ENCODE measurements around the gene PTPRK.
"Not testable (repeated sequence)": the region's sequence is repeated elsewhere in the genome, so short reads cannot be mapped to it uniquely, and the experiment has no call there.

PTPRK gene

DNA sequence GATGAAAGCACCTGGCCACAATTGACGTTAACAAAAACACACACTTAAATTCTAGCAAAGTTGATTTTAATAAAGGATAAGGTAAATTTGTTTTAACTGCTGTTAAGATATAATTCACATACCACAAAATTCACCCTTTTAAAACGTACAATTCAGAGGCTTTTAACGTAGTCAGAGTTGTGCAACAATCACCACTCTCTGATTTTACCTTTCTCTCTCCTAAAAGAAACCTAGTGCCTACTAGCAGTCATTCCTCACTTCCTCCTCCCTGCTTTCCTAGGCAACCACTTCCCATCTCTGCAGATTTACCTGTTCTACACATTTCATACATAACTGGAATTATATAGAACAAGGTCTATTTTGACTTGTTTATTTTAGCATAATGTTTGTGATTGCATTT lies 58.9 kb downstream of the PTPRK start:
- no peak overlapping the region for H3K27ac Mint-ChIP-seq
- H3K4me3 Mint-ChIP-seq: no peak overlapping the region
- H3K27me3 Mint-ChIP-seq: no peaks in the 10 kb centered on the region
- H3K9me3 Mint-ChIP-seq (ENCODE audit: low read depth): no peaks in the 10 kb centered on the region
- no peaks in the 10 kb centered on the region for H3K36me3 Mint-ChIP-seq
- H3K4me1 Mint-ChIP-seq (ENCODE audit: low read depth): no peaks in the 10 kb centered on the region

GRCh38 chr6:128456510-128457230 lies 63.7 kb downstream of the PTPRK start:
- H3K27ac Mint-ChIP-seq: no peak overlapping the region
- no peaks in the 10 kb centered on the region for H3K4me1 Mint-ChIP-seq (ENCODE audit: low read depth)
- H3K36me3 Mint-ChIP-seq: no peaks in the 10 kb centered on the region
- no peak overlapping the region for H3K4me3 Mint-ChIP-seq
- no peaks in the 10 kb centered on the region for H3K27me3 Mint-ChIP-seq
- no peaks in the 10 kb centered on the region for H3K9me3 Mint-ChIP-seq (ENCODE audit: low read depth)

GRCh38 chr6:128455959-128456358 lies 64.4 kb downstream of the PTPRK start:
- no peaks in the 10 kb centered on the region for H3K9me3 Mint-ChIP-seq (ENCODE audit: low read depth)
- no peak overlapping the region for H3K4me3 Mint-ChIP-seq
- no peak overlapping the region for H3K27ac Mint-ChIP-seq
- no peaks in the 10 kb centered on the region for H3K27me3 Mint-ChIP-seq
- H3K4me1 Mint-ChIP-seq (ENCODE audit: low read depth): no peaks in the 10 kb centered on the region
- no peaks in the 10 kb centered on the region for H3K36me3 Mint-ChIP-seq

DNA sequence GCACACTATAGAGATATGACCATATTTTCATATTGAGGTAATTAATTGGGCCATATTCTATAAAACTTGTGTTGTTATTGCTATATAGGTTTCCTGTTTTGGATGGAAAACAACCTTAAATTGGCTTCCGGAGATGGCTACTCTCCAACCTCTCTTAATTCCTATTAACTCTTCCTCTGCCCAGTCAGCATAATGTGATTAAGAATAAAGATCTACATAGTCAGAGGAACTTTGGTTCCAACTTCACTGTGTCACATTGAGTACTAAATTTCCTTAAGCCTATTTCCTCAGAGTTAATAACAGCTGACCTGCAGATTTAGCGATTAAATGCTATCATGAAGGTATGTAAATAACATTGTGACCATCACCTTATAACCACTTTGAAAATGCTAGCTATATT lies 67.7 kb downstream of the PTPRK start:
- no peaks in the 10 kb centered on the region for H3K27me3 Mint-ChIP-seq
- H3K4me3 Mint-ChIP-seq: no peak overlapping the region
- H3K27ac Mint-ChIP-seq: no peak overlapping the region
- H3K9me3 Mint-ChIP-seq (ENCODE audit: low read depth): no peaks in the 10 kb centered on the region
- H3K36me3 Mint-ChIP-seq: no peaks in the 10 kb centered on the region
- H3K4me1 Mint-ChIP-seq (ENCODE audit: low read depth): no peaks in the 10 kb centered on the region

GRCh38 chr6:128446497-128446896 lies 73.9 kb downstream of the PTPRK start:
- H3K9me3 Mint-ChIP-seq (ENCODE audit: low read depth): no peaks in the 10 kb centered on the region
- no peaks in the 10 kb centered on the region for H3K27me3 Mint-ChIP-seq
- no peak overlapping the region for H3K27ac Mint-ChIP-seq
- H3K4me3 Mint-ChIP-seq: no peak overlapping the region
- H3K4me1 Mint-ChIP-seq (ENCODE audit: low read depth): no peaks in the 10 kb centered on the region
- H3K36me3 Mint-ChIP-seq: no peaks in the 10 kb centered on the region

GRCh38 chr6:128443553-128443952 lies 76.8 kb downstream of the PTPRK start:
- no peak overlapping the region for H3K27ac Mint-ChIP-seq
- no peaks in the 10 kb centered on the region for H3K4me1 Mint-ChIP-seq (ENCODE audit: low read depth)
- no peaks in the 10 kb centered on the region for H3K27me3 Mint-ChIP-seq
- no peak overlapping the region for H3K4me3 Mint-ChIP-seq
- H3K36me3 Mint-ChIP-seq: no peaks in the 10 kb centered on the region
- H3K9me3 Mint-ChIP-seq (ENCODE audit: low read depth): no peaks in the 10 kb centered on the region

DNA sequence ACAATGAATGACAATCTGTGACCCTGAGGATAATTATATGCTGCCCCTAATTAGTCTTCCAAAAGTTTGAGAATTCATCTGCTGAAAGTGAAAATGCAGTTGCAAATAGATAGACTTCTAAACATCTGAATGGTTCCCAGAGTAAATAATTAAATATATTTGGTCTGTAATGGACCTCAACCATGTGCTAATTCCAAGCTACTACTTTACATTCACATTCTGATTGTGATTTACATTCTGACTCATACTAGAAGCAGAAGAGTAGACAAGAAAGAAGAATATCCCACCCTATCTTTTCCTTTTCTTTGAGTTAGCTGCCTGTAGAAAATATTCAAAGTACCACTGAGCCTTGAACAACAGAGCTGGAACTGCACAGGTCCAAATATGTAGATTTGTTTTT lies 80.8 kb downstream of the PTPRK start:
- no peaks in the 10 kb centered on the region for H3K36me3 Mint-ChIP-seq
- no peak overlapping the region for H3K27ac Mint-ChIP-seq
- H3K27me3 Mint-ChIP-seq: no peaks in the 10 kb centered on the region
- H3K4me3 Mint-ChIP-seq: no peak overlapping the region
- H3K9me3 Mint-ChIP-seq (ENCODE audit: low read depth): no peaks in the 10 kb centered on the region
- H3K4me1 Mint-ChIP-seq (ENCODE audit: low read depth): no peaks in the 10 kb centered on the region

DNA sequence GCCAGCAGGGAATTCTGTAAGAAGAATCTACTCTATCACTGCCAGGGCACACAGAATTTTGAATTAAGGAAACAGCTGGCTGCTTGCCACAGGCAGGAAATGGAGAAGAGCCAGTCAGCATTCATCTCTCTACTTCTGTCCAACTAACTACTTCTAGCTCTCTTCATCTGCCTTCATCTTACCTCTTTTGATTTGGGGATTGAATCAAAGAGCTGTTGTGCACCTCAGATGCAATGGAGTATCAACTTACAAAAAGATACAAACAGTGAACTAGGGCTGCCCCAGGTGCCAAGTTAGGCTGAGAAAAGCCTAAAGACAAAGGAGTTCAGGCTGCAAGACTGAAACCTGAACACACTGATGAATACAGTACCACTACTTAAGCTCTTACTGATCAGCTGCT lies 82.0 kb downstream of the PTPRK start:
- H3K4me3 Mint-ChIP-seq: no peak overlapping the region
- H3K9me3 Mint-ChIP-seq (ENCODE audit: low read depth): peaks cover 4% of the 10 kb centered on the region
- peaks cover 2% of the 10 kb centered on the region for H3K36me3 Mint-ChIP-seq

GRCh38 chr6:128437685-128438084 lies 82.7 kb downstream of the PTPRK start:
- Mint-ChIP-seq H3K9me3 (ENCODE audit: low read depth) (peaks cover 4% of the 10 kb centered on the region), H3K27me3 (no peaks in the 10 kb centered on the region), H3K4me1 (ENCODE audit: low read depth) (no peaks in the 10 kb centered on the region), H3K27ac (no peak overlapping the region), H3K36me3 (peaks cover 2% of the 10 kb centered on the region), H3K4me3 (no peak overlapping the region)

More for the DNA sequence above, 82.0 kb downstream of the PTPRK start:
- H3K27ac Mint-ChIP-seq: no peak overlapping the region
- H3K27me3 Mint-ChIP-seq: no peaks in the 10 kb centered on the region
- no peaks in the 10 kb centered on the region for H3K4me1 Mint-ChIP-seq (ENCODE audit: low read depth)

DNA sequence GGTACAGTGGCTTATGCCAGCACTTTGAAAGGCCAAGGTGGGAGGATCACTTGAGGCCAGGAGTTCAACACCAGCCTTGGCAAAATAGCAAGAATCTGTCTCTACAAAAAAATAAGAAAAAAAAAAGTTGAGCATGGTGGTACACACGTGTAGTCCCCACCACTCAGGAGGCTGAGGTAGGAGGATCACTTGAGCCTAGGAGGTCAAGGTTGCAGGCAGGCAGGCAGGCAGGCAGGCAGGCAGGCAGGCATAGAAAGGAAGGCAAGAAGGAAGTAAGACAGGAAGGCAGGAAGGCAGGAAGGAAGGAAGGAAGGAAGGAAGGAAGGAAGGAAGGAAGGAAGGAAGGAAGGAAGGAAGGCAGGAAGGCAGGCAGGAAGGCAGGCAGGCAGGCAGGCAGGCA lies 85.6 kb downstream of the PTPRK start:
- H3K36me3 Mint-ChIP-seq; H3K27me3 Mint-ChIP-seq; H3K27ac Mint-ChIP-seq; H3K9me3 Mint-ChIP-seq (ENCODE audit: low read depth); H3K4me1 Mint-ChIP-seq (ENCODE audit: low read depth); H3K4me3 Mint-ChIP-seq: not testable (repeated sequence)

DNA sequence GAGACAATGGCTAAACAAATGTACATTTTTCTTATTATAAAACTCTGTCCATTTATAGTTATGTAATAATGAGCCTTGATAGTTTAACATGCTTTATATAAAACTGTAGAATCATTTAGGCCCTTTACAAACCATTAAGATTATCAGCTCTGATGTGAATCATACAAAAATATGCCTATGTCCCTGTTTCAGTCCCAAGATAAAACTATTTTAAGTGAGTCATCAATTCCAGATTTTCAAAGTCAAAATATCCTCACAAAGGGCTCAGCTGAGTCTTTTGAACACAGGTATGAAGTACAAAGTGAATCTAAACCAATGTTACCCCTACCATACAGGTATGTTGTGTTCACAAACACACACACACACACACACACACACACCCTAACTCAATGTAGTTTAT lies 88.0 kb downstream of the PTPRK start:
- peaks cover 8% of the 10 kb centered on the region for H3K9me3 Mint-ChIP-seq (ENCODE audit: low read depth)
- no peaks in the 10 kb centered on the region for H3K27me3 Mint-ChIP-seq
- H3K4me3 Mint-ChIP-seq: no peak overlapping the region
- H3K36me3 Mint-ChIP-seq: peaks cover 4% of the 10 kb centered on the region
- no peak overlapping the region for H3K27ac Mint-ChIP-seq
- peaks cover 3% of the 10 kb centered on the region for H3K4me1 Mint-ChIP-seq (ENCODE audit: low read depth)

DNA sequence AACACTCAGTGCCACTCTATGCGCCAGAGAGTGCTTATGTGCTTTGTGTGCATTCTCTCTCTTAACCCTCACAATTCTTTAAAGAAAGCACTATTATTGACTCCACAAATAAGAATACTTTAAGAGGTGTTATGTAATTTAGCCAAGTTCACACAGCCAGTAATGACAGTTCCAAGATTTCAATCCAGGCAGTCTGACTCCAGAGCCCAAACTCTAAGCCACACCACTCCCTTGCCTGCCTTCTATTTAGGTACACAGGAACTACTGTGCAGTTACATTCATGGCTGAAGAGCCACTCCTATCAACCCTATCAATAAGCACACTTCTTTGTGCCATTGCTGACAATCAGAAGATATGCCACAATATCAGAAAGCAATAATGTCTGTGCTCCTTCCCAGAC lies 93.3 kb downstream of the PTPRK start:
- no peaks in the 10 kb centered on the region for H3K27me3 Mint-ChIP-seq
- H3K4me1 Mint-ChIP-seq (ENCODE audit: low read depth): peaks cover 3% of the 10 kb centered on the region
- H3K4me3 Mint-ChIP-seq: no peak overlapping the region

DNA sequence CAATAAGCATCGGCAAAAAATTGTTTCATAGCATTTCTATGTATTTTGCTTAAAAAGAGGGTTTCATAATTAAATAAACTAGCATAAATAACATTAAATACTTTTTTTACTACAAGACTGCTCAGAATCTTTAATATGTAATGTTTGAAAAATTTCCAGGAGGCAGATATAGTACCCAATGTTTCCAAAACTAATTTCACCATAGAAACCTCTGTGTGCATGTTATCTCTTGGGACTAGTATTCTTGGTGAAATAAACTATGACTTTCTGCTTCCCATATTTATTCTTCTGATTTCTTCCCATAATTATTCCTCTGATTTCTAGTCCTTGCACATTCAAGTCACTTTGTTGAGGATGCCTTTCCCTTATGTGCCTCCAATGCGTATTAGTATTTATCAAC lies 94.5 kb downstream of the PTPRK start:
- Mint-ChIP-seq H3K27me3 (no peaks in the 10 kb centered on the region), H3K9me3 (ENCODE audit: low read depth) (no peaks in the 10 kb centered on the region), H3K4me3 (no peak overlapping the region), H3K36me3 (peaks cover 2% of the 10 kb centered on the region), H3K4me1 (ENCODE audit: low read depth) (no peaks in the 10 kb centered on the region), H3K27ac (no peak overlapping the region)

More for the DNA sequence above, 93.3 kb downstream of the PTPRK start:
- H3K9me3 Mint-ChIP-seq (ENCODE audit: low read depth): peaks cover 4% of the 10 kb centered on the region
- peaks cover 2% of the 10 kb centered on the region for H3K36me3 Mint-ChIP-seq
- H3K27ac Mint-ChIP-seq: no peak overlapping the region

GRCh38 chr6:128422871-128423270 lies 97.5 kb downstream of the PTPRK start:
- Mint-ChIP-seq H3K27me3 (no peaks in the 10 kb centered on the region), H3K36me3 (peaks cover 7% of the 10 kb centered on the region), H3K27ac (no peak overlapping the region), H3K9me3 (ENCODE audit: low read depth) (peaks cover 12% of the 10 kb centered on the region), H3K4me3 (no peak overlapping the region), H3K4me1 (ENCODE audit: low read depth) (no peaks in the 10 kb centered on the region)

DNA sequence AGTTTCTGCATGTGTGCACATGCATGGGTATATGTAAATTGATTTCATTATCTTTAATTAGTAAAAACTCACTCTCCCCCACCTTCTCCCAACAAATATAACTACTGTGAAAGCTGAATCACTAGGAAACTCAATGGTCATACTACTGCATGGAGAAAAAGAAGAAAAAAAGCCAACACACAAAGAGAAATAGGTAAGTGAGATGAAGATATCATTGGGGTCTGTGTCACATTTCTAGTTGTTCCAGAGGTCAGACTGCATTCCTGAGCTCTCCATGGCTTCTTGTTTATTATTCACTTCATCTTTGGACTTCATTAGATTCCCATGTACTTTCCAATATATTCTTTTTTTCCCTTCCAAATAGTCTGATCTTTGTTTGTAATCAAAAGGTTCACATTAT lies 98.2 kb downstream of the PTPRK start:
- Mint-ChIP-seq H3K27ac (no peak overlapping the region), H3K36me3 (peaks cover 9% of the 10 kb centered on the region)

DNA sequence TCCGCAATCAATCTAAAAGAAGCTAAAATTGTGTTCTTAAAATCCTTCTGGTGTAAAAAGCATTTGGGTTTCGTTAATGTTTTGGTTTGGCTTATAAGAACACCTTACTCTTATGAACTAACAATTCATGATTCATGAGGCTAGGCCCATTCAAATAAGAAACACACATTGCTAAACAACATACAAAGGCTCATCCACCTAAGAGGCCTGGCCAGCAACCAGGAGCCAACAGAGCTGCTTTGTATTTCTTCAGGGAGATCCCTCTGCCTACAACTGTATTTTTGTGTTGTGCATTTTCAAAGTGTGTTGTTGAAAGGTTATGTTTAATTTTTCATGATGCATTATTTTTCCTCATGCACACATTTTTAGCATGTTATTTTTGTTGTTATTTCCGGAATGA lies 98.6 kb downstream of the PTPRK start:
- Mint-ChIP-seq H3K36me3 (peaks cover 9% of the 10 kb centered on the region), H3K27me3 (no peaks in the 10 kb centered on the region), H3K4me1 (ENCODE audit: low read depth) (no peaks in the 10 kb centered on the region), H3K9me3 (ENCODE audit: low read depth) (peaks cover 15% of the 10 kb centered on the region), H3K27ac (no peak overlapping the region), H3K4me3 (no peak overlapping the region)

More for the DNA sequence above, 98.2 kb downstream of the PTPRK start:
- H3K9me3 Mint-ChIP-seq (ENCODE audit: low read depth): peaks cover 15% of the 10 kb centered on the region
- H3K4me1 Mint-ChIP-seq (ENCODE audit: low read depth): no peaks in the 10 kb centered on the region
- H3K27me3 Mint-ChIP-seq: no peaks in the 10 kb centered on the region
- no peak overlapping the region for H3K4me3 Mint-ChIP-seq
